ENCODE measurements around the gene TRIM15. TPM values are rescaled to one million over a fixed set of nuclear protein-coding genes. Genes with fewer than 3 reads are reported as not detected.

Gene TRIM15
- total and polyA plus RNA-seq, 9 donors, result 0.72 TPM; not detected in 8

GRCh38 chr6:30149858-30150550 lies 13.3 kb upstream of the TRIM15 start:
- Histone ChIP-seq H3K36me3 (no peaks in the 10 kb centered on the region), H3K27me3 (no peaks in the 10 kb centered on the region), H3K27ac (no peak overlapping the region), H3K4me3 (no peak overlapping the region), H3K4me1 (ENCODE audit: insufficient read depth) (no peaks in the 10 kb centered on the region), H3K9me3 (no peaks in the 10 kb centered on the region)
- 54 to 61% (median 59%) methylated on average over 7 of the region's 7 CpGs for WGBS, 3 donors
- no peak for TF ChIP-seq EP300 (IDR thresholded peaks at IDR 0.05)
- no peak for TF ChIP-seq CTCF (IDR thresholded peaks at IDR 0.05)
- intact Hi-C loops (cut with DNase I), result no loop called here
- DNase-seq, result no peak

- intact Hi-C loops (cut with DNase I), result no loop called here
- no peaks in the 10 kb centered on the region for H3K9me3 ChIP-seq
- 68 to 74% (median 70%) methylated on average over 10 of the region's 10 CpGs for WGBS, 3 donors
- no peak overlapping the region for H3K4me3 ChIP-seq
- TF ChIP-seq CTCF (IDR thresholded peaks at IDR 0.05) (no peak), EP300 (IDR thresholded peaks at IDR 0.05) (no peak), POLR2A (IDR thresholded peaks at IDR 0.05) (no peak)
- no peak for DNase-seq
- no peaks in the 10 kb centered on the region for H3K36me3 ChIP-seq
- H3K27me3 ChIP-seq, result no peaks in the 10 kb centered on the region
- H3K4me1 ChIP-seq (ENCODE audit: insufficient read depth), result no peaks in the 10 kb centered on the region
- no peak overlapping the region for H3K27ac ChIP-seq
Measured at GRCh38 chr6:30150671-30151395, 12.5 kb upstream of the TRIM15 start.

GRCh38 chr6:30151580-30151979 lies 11.8 kb upstream of the TRIM15 start:
- H3K9me3 ChIP-seq, result no peaks in the 10 kb centered on the region
- H3K36me3 ChIP-seq, result no peaks in the 10 kb centered on the region
- WGBS, 3 donors, result 55 to 62% (median 58%) methylated on average over 3 of the region's 3 CpGs
- no peak overlapping the region for H3K4me3 ChIP-seq
- no peak for DNase-seq
- no peak overlapping the region for H3K27ac ChIP-seq
- H3K4me1 ChIP-seq (ENCODE audit: insufficient read depth), result no peaks in the 10 kb centered on the region
- TF ChIP-seq CTCF (IDR thresholded peaks at IDR 0.05), result no peak
- no peak for TF ChIP-seq EP300 (IDR thresholded peaks at IDR 0.05)
- no peak for TF ChIP-seq POLR2A (IDR thresholded peaks at IDR 0.05)
- no peaks in the 10 kb centered on the region for H3K27me3 ChIP-seq
- intact Hi-C loops (cut with DNase I), result no loop called here

- no peak overlapping the region for H3K4me3 ChIP-seq
- no peak for DNase-seq
- no peaks in the 10 kb centered on the region for H3K9me3 ChIP-seq
- 55 to 65% (median 56%) methylated on average over 4 of the region's 4 CpGs for WGBS, 3 donors
- intact Hi-C loops (cut with DNase I), result no loop called here
- no peaks in the 10 kb centered on the region for H3K4me1 ChIP-seq (ENCODE audit: insufficient read depth)
- no peak overlapping the region for H3K27ac ChIP-seq
- no peaks in the 10 kb centered on the region for H3K36me3 ChIP-seq
- TF ChIP-seq CTCF (IDR thresholded peaks at IDR 0.05) (no peak), POLR2A (IDR thresholded peaks at IDR 0.05) (no peak), EP300 (IDR thresholded peaks at IDR 0.05) (no peak)
- H3K27me3 ChIP-seq, result no peaks in the 10 kb centered on the region
Measured at GRCh38 chr6:30152016-30152673, 11.2 kb upstream of the TRIM15 start.

Data from ovary (tissue), 9 donors.